Peyer's patch (tissue), 4 donors: ENCODE measurements around the gene PAN3. TPM values are rescaled to one million over a fixed set of nuclear protein-coding genes. Genes with fewer than 3 reads are reported as not detected.

Experiments
- DNase-seq, 3 donors: peaks; one replicate each; pipeline ENCODE4 v3.0.0-alpha.2; 2017 to 2019
- H3K27ac ChIP-seq, 4 donors: fragments of 200-600 bp; sonication (generic); one replicate each; pipeline ENCODE4 v1.5.1; 2016 to 2019
- H3K27me3 ChIP-seq, 2 donors: fragments of 200-600 bp; sonication (generic); one replicate each; pipeline ENCODE4 v1.5.1; 2019
- H3K36me3 ChIP-seq, 3 donors: fragments of 200-600 bp; sonication (generic); one replicate each; pipeline ENCODE4 v1.5.1; 2016 to 2019
- H3K4me1 ChIP-seq, 4 donors: fragments of 200-600 bp; sonication (generic); one replicate each; pipeline ENCODE4 v1.5.1; 2016 to 2019
- H3K4me3 ChIP-seq, 4 donors: fragments of 200-600 bp; sonication (generic); 1 replicate in 3 of 4; 2 replicates in 1 of 4; pipeline ENCODE4 v1.5.1; 2016 to 2019; ENCODE audit warnings: mild to moderate bottlenecking in 1 of 4
- H3K9me3 ChIP-seq, 4 donors: fragments of 200-600 bp; sonication (generic); one replicate each; pipeline ENCODE4 v1.5.1; 2016 to 2019; ENCODE audit warnings: mild to moderate bottlenecking in 1 of 4
- POLR2A ChIP-seq, 2 donors: fragments of 450-650 bp; IDR thresholded peaks; one replicate each; pipeline ENCODE4 v1.5.1; 2017; ENCODE audit warnings: antibody characterized with exemption in 2 of 2, mild to moderate bottlenecking in 2 of 2, moderate library complexity in 2 of 2
- total RNA-seq, 4 donors: library from RNA; depleted of rRNA; stranded (reverse); fragments of >200 nt; gene quantifications; one replicate each; pipeline ENCODE4 v1.1.0, GENCODE V29; 2016
- TF ChIP-seq, protein P1 (sequence below), 6 experiments: fragments of 450-650 bp in 4 of 6; fragments of 200-600 bp in 2 of 6; sonication (generic) in 1 of 6; IDR thresholded peaks; one replicate each; pipeline ENCODE4 v1.5.1; 2017 to 2019; ENCODE audit warnings: antibody characterized with exemption in 6 of 6, mild to moderate bottlenecking in 3 of 6, moderate library complexity in 1 of 6

PAN3 gene
- total RNA-seq, 4 donors from 2014 or later = 30.6 to 67.7 (median 48.5) TPM

DNA sequence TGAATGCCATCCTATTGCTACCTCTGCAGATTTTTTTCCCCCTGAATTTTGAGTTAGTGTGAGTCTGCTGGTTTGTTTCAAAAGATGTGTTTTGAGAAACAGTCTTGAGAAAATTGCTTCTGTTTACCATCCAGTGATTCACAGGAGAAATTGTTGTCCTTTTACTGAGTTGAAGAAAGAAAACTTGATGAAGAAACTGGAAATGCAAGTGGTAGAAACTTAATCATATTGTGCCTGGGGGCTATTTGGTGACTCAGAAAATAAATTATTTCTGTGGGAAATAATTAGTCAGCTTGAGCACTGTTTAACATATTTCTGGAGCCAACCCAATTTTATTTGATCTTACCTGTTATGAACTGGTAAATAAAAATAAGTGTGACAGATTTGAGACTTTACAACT lies 35.4 kb downstream of the PAN3 start:
- no peak overlapping the region for H3K27ac ChIP-seq
- no peaks in the 10 kb centered on the region for H3K9me3 ChIP-seq
- no peaks in the 10 kb centered on the region for H3K27me3 ChIP-seq
- no peak overlapping the region for H3K4me3 ChIP-seq
- DNase-seq = no peak
- TF ChIP-seq POLR2A (IDR thresholded peaks at IDR 0.05) = no peak
- TF ChIP-seq, protein P1, sequence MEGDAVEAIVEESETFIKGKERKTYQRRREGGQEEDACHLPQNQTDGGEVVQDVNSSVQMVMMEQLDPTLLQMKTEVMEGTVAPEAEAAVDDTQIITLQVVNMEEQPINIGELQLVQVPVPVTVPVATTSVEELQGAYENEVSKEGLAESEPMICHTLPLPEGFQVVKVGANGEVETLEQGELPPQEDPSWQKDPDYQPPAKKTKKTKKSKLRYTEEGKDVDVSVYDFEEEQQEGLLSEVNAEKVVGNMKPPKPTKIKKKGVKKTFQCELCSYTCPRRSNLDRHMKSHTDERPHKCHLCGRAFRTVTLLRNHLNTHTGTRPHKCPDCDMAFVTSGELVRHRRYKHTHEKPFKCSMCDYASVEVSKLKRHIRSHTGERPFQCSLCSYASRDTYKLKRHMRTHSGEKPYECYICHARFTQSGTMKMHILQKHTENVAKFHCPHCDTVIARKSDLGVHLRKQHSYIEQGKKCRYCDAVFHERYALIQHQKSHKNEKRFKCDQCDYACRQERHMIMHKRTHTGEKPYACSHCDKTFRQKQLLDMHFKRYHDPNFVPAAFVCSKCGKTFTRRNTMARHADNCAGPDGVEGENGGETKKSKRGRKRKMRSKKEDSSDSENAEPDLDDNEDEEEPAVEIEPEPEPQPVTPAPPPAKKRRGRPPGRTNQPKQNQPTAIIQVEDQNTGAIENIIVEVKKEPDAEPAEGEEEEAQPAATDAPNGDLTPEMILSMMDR (IDR thresholded peaks at IDR 0.05) = no peak
- peaks cover 0 to 16% (median 0%) of the 10 kb centered on the region in 3 donors for H3K36me3 ChIP-seq
- H3K4me1 ChIP-seq = no peaks in the 10 kb centered on the region

DNA sequence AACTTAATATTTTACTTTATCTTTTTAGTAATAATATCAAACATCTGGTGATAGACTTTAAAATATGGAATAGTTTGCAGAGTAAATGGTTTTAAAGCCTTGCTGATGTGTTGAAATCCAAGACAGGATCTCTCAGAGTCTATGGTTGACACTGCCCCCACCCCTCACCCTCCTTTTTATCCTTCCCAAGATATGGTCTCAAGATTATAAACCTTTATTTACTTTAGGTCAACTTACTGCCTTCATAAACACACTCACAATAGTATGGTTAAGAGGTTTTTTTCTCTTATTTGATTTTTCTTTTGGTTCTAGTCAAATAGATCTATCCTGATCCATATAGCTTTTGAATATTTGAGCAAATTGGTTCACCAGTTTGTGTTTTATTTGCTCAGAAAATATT lies 39.0 kb downstream of the PAN3 start:
- Histone ChIP-seq H3K9me3 (no peaks in the 10 kb centered on the region), H3K4me1 (no peaks in the 10 kb centered on the region), H3K27ac (no peak overlapping the region), H3K36me3 (peaks cover 0 to 16% (median 0%) of the 10 kb centered on the region in 3 donors), H3K27me3 (no peaks in the 10 kb centered on the region), H3K4me3 (no peak overlapping the region)
- TF ChIP-seq, protein P1 (IDR thresholded peaks at IDR 0.05) = no peak
- TF ChIP-seq POLR2A (IDR thresholded peaks at IDR 0.05) = no peak
- no peak for DNase-seq

DNA sequence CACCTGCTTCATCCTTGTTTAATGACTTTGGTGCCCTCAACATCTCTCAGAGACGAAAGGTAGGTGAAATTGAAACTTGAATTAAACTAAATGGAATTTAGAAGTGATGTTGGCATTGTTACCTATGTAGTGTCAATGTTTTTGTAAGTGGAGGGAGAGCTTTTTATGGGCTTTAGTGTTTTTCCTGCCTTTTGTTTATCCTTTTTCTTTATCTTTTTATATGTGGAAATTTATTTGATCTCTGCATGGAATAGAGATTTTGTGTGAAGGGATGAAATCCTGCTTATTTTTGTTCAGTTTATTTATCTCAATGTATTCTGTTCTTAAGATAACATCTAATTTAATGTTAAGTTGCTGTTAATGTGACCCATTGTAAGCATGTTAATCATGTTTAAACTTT lies 39.5 kb downstream of the PAN3 start:
- Histone ChIP-seq H3K9me3 (no peaks in the 10 kb centered on the region), H3K27me3 (no peaks in the 10 kb centered on the region), H3K27ac (no peak overlapping the region), H3K4me3 (no peak overlapping the region), H3K4me1 (no peaks in the 10 kb centered on the region), H3K36me3 (peaks cover 0 to 16% (median 0%) of the 10 kb centered on the region in 3 donors)
- no peak for TF ChIP-seq POLR2A (IDR thresholded peaks at IDR 0.05)
- TF ChIP-seq, protein P1 (IDR thresholded peaks at IDR 0.05) = no peak
- no peak for DNase-seq

DNA sequence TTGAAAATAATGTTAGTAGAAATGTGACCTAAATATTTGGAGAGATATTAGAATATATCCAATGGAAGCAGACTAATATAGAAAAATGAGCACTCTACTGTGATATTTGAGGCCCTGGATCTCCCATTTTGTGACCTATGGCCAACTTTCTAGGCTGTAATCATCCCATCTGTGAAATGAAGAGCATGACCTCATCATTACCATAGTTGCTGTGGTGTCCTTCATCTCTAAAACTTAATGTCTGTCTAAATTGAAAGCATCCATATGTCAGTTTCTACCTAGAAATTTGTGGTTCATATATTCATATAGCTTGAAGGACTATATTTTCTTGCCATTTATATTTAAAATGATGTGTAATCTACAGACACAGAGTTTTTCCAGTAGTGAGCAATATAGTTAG lies 41.6 kb downstream of the PAN3 start:
- Histone ChIP-seq H3K4me3 (no peak overlapping the region), H3K27ac (no peak overlapping the region), H3K9me3 (no peaks in the 10 kb centered on the region), H3K36me3 (peaks cover 0 to 16% (median 0%) of the 10 kb centered on the region in 3 donors), H3K27me3 (no peaks in the 10 kb centered on the region), H3K4me1 (no peaks in the 10 kb centered on the region)
- TF ChIP-seq, protein P1 (IDR thresholded peaks at IDR 0.05) = no peak
- no peak for TF ChIP-seq POLR2A (IDR thresholded peaks at IDR 0.05)
- DNase-seq = no peak

DNA sequence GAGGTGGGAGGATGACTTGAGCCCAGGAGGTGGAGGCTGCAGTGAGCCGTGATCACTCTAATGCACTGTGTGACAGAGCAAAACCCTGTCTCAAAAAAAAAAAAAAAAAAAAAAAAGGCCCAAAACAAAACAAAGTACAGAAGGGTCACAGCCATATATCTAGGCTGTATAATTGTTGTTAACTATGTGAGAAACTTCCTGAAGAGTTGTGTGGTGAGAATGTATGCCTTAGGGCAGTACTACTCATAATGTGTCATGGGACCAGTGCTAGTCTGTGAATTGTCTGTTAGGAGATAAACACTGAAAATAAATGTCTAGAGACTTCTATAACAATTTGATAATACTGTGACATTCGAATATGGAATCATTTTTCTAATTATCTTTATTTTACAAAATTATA lies 43.1 kb downstream of the PAN3 start:
- TF ChIP-seq POLR2A (IDR thresholded peaks at IDR 0.05) = no peak
- TF ChIP-seq, protein P1 (IDR thresholded peaks at IDR 0.05) = no peak
- no peak overlapping the region for H3K4me3 ChIP-seq
- no peaks in the 10 kb centered on the region for H3K9me3 ChIP-seq
- H3K27ac ChIP-seq = no peak overlapping the region
- H3K27me3 ChIP-seq = no peaks in the 10 kb centered on the region
- DNase-seq = no peak
- no peaks in the 10 kb centered on the region for H3K4me1 ChIP-seq
- peaks cover 0 to 9% (median 0%) of the 10 kb centered on the region in 3 donors for H3K36me3 ChIP-seq

DNA sequence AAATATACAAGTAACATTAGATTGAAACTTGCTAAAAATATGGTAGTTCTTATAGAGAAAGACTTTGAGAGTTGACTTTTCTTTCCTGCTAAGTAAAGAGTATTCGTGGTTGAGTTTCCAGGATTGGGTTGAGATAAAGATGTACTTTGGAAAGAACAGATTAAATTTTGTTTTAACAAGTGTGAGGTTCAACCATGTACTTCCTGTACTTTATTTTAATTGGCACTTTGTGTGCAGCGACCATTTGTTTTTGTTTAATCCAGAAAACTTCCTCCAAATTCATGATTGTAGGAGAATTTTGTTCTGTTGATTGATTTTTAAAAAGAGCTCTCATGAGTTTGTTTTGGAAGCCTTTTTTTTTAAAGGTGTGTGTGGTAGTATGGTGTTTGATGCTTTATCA lies 46.9 kb downstream of the PAN3 start:
- no peaks in the 10 kb centered on the region for H3K27me3 ChIP-seq
- no peaks in the 10 kb centered on the region for H3K4me1 ChIP-seq
- no peaks in the 10 kb centered on the region for H3K9me3 ChIP-seq
- no peak for DNase-seq
- no peak overlapping the region for H3K27ac ChIP-seq
- no peak overlapping the region for H3K4me3 ChIP-seq
- no peak for TF ChIP-seq POLR2A (IDR thresholded peaks at IDR 0.05)
- TF ChIP-seq, protein P1 (IDR thresholded peaks at IDR 0.05) = no peak
- peaks cover 0 to 13% (median 0%) of the 10 kb centered on the region in 3 donors for H3K36me3 ChIP-seq
